Kidney glomerular epithelial cell (primary cell): Measurements from ENCODE around the gene CDH15.

Source experiments
- DNase-seq: peaks from one replicate; lab custom pipeline; 2025; lab: John Stamatoyannopoulos, UW

The CDH15 gene, protein sequence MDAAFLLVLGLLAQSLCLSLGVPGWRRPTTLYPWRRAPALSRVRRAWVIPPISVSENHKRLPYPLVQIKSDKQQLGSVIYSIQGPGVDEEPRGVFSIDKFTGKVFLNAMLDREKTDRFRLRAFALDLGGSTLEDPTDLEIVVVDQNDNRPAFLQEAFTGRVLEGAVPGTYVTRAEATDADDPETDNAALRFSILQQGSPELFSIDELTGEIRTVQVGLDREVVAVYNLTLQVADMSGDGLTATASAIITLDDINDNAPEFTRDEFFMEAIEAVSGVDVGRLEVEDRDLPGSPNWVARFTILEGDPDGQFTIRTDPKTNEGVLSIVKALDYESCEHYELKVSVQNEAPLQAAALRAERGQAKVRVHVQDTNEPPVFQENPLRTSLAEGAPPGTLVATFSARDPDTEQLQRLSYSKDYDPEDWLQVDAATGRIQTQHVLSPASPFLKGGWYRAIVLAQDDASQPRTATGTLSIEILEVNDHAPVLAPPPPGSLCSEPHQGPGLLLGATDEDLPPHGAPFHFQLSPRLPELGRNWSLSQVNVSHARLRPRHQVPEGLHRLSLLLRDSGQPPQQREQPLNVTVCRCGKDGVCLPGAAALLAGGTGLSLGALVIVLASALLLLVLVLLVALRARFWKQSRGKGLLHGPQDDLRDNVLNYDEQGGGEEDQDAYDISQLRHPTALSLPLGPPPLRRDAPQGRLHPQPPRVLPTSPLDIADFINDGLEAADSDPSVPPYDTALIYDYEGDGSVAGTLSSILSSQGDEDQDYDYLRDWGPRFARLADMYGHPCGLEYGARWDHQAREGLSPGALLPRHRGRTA

DNA sequence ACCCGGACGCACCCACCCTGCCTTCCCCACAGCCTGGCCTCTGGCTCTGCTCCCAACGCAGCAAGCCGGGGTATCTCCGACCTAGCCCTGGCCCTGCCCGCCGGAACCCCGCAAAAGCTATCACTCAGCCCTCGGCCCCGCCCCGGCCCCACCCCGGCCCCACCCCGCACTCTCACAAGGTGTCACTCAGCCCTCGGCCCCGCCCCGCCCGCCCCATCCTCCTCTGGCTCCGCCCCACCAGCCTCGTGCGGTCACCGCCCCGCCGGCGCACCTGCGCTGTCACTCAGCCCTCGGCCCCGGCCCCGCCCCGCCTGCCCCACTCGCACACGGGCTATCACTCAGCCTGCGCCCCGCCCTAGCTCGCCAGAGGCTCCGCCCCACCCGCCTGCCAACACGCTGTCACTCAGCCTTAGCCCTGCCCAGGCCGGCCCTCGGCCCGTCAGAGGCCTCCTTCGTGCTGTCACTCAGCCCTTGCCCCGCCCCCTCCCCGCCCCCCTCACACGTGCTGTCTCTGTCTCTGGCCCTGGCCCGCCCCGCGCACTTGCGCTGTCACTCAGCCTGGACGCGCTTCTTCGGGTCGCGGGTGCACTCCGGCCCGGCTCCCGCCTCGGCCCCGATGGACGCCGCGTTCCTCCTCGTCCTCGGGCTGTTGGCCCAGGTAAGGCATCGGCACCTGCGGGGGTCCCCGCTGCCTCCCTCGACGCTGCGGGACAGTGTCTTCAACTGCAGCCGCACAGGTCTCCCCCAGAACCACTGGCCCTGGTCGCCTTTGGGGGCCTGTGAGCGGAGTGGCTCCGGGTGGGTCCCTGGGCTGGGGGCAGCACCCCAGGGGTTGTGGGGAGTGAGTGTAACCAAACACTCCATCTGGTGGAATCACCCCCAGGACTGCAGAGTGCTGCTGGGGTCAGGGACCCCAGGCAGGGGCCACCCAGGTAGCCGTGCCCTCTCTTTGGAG is at the start of gene CDH15:
Gene CDH15 (plus strand): TSS at position 533 of the 955 bp plus-strand sequence. CDS start 84 bp downstream, at position 617.
- DNase-seq = peak; percentile 68

DNA sequence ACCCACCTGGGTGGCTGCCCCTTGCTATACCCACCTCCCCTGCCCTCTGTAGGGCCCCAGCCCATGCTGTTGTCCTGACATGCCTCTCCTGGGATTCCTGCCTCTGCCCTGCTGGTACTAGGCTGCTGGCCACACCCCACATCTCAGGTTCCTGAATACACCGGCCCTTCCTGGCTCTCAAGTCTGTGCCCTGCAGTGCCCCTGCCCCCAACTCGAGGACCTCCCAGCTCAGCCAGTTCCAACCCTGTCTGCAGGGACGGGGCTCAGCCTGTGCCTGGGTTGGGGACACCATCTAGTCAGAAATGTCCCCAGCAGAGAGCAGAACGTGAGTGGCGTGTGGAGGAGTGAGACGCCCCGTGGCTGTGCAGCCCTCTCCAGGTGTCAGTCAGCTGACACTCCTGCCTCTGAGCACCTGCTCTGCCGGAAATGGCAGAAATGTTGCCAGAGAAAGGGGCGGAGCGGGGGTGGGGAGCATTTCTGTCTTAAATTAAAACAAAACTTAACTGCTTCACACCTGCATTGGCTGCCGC is 49.2 kb upstream of the CDH15 start:
- DNase-seq = no peak

DNA sequence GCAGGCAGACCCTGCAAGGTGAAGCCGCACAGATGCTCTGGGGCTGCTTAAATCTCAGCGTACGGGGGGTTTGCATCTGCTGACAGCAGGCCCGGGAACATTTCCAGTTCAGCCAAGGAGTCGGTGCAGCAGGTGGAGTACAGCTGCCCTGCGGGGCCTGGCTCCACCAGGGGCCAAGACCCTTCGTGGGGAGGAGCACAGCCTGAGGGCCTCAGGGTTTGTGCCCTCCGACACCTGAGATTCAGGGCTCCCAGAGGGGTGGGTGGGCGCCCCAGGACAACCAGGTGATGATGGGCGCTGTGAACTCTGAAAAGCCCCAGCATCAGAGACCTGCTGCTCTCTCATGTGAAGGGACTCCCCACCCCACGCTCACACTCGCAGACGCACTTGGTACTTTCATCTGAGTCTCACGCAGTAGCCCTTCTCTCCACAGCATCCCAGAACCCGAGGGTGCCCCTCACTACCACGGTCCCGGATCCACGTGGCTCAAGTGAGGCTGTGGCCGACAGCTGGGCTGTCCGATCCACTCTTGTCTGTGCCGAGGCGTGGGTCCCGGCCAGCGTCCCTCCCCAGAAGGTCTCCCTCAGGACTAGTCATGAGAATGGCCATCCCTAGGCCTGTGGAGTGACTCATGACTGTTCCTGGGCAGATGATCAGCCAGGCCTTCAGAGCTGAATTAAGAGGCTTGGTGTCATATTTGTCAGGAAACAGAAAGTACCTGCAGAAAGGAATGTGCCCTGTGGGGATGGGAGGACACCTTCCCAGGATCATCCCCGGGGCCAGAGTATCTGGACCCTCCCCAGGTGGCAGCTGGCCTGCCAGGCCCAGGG is 48.3 kb upstream of the CDH15 start:
- no peak for DNase-seq

DNA sequence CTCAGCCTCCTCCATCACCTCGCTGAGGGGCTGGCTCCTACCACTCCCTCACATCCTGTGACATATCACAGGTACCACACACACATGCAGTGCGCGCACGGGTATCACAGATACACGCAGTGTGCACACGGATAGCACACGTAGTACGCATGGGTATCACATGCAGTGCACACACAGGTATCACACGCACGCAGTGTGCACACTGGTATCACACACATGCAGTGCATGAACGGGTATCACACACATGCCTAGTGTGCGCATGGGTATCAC is 47.8 kb upstream of the CDH15 start:
- DNase-seq = no peak

DNA sequence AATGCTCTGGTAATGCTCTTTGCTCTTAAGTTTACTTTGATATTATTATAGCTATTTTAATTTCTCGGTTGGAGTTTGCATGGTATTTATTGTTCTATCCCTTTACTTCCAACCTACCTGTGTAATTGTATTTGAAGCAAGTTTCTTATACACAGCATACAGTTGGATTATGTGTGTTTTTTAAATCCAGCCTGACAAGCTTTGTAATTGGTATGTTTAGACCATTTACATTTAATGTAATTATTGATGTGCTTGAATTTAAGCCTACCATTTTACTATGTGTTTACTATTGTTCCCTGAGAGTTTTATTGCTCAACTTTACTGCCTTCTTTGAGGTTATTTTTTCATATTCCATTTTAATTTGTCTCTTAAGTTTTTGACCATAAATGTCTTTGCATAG is 42.2 kb upstream of the CDH15 start:
- DNase-seq = no peak

DNA sequence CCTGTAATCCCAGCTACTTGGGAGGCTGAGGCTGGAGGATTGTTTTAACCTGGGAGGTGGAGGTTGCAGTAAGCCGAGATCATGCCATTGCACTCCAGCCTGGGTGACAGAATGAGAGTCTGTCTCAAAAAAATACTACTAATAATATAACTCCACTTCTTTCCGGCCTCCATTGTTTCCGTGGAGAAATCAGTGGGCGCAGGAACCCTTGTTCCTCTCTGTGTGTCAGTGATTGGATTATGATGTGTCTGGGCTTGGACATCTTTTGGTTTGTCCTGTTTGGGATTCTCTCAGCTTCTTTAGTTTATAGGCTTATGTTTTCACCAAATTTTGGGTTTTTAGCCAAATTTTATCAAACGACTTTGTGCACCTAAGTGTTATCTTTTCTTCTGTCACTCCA is 41.1 kb upstream of the CDH15 start:
- DNase-seq = no peak

DNA sequence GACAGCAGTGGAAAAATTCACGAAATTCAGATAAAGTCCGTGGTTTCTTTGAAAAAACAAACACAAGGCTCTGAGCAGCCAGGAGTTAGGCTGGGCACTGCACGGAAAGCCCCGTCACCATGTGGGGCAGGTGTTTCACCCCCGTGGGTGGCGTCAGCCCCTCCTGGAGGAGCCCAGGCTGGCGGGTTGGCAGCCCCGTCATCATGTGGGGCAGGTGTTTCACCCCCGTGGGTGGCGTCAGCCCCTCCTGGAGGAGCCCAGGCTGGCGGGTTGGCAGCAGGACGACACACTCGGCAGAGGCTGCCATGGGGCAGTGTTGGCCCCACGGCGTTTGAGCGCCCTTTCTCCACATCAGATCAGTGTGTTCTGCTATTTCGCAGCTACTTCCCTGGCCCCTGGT is 39.8 kb upstream of the CDH15 start:
- no peak for DNase-seq

DNA sequence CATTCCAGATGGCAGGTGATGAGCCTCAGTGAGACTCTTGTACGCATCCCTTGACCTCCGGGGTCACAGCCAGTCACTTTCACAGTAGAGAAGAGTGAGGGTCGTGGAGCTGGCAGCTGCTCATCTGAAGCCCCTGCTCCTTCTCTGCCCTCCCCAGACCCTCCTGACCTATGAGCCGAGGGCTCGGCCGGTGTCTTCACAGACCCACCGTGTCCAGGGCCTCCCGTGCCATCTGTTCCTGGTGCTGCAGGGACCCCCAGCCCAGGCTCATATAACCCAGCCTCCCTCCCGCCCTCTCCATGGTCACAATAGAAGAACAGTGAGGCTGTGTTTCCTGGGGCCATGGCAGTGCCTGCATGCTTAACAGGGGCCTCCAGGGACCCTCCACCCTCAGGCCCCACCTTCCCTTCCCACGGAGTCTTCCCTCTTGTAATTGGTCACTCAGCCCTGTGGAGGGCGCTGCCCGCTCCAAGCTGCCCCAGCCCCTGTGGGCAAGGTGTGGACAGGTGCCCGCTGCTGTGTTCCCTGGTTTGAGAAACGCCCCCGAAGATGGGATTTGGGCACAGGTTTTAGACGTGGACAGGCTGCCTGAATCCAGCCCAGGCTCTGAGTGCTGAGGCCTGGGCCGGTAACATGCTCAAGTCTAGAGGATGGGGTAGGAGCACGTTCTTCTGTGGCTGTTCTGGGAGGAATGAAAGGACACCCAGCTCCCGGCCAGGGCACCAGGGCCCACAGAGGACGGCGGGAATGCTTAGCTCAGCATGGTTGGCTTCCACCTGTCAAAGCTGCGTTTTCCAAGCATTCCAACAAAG is 39.1 kb upstream of the CDH15 start:
- DNase-seq = no peak

DNA sequence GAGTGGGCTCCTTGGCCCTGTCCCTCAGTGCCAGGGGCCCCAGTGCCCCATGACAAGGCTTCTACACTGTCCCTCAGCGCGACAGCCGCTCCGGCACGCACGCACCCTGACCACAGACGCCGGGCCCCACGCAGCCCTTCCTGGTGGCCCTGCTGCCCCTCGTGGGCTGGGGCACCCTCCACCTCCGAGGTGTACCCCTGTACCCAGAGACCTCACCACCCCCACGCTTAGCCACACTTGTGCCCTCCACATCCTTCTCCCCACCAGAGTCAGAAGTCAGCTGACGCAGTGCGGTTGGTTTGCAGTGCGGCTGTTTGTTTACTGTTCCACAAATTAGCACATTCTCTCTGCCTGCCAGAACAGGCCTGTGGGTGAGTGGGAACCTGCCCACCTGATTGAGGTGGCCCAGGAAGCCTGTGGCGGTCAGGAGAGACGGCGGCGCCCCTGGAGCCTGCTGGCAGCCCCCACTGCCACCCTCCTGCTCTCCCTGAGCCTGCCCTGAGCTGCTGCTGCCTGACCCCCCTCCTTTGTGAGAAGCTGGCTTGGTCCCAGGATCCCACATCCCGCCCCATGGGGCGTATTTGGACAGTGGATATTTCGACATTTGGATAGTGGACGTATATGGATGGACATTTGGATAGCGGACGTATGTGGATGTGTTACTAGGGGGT is 38.0 kb upstream of the CDH15 start:
- DNase-seq = no peak

DNA sequence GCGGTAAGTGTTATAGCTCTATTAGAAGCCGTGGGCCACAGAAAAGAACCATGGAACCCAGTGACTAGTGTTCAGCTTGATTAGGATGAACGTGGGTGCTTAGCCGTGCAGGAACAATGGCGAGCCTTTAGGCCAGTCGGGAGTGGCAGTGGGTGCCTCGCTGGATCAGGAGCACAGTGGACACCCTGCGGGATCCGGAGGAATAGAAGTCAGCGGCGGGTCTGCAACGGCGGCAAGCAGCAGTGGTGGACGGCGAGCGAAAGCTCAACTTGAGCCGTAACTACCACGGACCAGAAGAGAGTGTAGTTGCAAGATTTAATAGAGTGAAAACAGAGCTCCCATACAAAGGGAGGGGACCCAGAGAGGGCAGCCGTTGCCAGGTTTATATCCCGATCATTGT is 37.3 kb upstream of the CDH15 start:
- DNase-seq = no peak

DNA sequence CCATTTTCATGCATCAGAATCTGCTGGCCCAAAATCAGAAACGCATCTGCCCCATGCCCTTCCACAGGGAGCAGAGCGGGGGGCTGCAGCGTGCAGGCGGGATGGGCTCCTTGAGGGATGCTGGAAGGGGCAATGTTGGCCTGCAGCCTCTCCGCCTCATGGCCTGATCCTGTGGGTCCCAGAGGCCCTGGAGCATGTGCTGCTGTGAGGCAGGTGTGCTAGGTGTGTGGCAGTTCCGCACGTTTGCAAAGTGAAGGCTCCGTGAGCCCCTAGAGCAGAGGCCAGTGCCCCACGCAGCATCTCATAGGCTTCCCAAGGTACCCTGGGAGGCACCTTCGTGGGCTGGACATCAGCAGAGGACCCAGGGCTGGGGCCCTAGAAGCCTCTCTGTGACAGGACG is 36.4 kb upstream of the CDH15 start:
- no peak for DNase-seq

DNA sequence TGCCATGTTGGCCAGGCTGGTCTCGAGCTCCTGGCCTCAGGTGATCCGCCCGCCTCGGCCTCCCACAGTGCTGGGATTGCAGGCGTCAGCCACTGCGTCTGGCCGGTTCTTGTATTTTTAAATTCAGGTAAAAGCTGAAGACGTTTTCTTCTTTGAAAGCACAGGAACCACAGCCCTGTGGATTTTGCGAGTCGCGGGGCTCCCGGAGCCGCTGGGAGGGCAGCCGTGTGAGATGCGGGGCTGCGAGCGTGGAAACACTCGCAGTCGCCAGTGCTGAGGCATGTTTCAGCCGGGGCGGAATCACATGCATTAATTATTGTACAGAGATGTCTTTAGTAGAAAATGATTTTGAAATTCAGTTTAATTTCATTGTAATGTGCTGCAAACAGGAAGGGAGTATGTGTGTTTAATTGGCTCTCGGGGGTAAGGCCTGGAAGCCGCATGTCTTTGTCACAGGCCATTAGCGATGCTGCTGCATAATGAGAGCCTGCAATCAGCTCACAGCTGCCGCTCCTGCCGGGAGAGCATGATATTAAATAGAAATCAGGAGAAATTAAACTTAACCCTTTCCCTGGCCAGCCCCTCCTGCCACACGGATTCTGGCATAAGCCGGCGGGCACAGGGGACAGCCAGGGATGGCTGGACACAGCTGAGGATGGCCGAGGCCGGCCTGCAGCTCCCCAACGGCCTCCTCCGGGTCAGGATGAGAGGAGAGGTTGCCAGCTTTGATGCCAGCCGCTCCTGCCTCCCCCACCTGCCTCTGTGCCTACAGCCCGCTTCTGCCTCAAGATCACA is 35.4 kb upstream of the CDH15 start:
- no peak for DNase-seq

DNA sequence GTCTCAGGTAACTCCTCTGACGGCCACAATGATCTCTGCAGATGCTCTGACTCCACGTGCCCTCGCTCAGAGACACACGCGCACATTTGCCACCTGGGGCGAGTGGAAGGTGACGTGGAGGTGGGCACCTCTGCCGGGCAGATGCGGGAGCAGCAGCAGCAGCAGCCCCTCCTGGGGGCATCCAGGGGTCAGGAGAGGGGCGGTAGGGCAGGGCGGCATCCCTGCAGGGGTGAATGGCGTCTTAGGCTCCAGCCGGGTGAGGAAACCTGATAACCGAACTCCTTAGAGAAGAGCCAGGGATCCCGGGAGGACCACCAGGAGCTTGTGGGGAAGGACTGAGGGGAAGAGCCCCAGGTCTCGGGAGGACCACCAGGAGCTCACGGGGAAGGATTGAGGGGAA is 34.6 kb upstream of the CDH15 start:
- DNase-seq = no peak

DNA sequence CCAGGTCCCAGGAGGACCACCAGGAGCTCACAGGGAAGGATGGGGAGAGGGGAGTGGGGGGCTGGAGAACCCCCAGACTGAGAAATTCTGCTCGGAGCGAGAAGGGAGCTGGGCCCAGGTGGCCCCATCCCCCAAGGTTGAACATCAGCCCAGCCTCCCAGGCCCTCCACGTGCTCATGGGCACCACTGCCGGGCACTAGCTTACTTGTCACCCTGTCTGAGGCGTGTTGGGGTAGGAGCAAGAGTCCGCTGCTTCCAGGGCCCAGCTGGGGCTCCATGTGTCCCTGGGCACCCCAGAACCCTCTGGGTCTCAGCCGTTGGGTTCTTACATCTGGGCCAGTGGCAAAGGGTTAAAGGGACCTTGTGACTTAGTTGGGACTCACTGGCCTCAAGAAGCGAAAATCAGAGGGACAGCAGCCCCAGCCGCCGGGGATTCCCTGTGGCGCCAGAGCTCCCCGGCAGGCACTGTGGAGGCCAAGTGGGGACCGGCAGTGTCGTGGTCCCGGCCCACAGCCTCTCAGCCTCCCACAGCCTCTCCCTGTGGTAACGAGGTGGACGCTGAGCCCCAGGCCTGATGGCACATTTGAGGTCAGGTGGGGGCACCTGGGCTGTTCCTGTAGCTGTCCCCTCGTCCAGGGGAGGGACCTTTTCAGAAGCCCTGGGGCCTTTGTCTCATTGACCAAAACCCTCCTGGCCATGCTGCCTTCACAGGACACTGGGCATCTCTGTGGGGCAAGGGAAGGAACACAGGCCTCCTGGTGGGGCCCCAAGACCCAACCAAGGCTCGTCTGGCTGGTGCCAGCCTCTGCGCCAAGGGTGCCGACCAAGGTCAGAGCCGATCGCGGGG is 33.7 kb upstream of the CDH15 start:
- DNase-seq = no peak

DNA sequence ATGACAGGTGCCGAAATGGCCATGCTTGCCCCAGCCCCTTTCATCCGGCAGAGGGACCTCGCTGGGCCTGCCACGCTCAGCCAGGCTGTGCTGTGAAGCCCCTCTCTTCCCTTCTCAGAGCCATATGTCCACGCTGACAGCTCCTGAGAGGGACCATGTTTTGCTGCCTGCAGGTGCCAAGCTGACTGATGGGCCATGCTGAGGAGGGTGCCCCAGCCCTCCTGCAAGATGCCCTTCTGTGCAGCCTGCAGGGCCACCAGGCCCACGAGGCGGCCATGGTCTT is 33.1 kb upstream of the CDH15 start:
- no peak for DNase-seq

DNA sequence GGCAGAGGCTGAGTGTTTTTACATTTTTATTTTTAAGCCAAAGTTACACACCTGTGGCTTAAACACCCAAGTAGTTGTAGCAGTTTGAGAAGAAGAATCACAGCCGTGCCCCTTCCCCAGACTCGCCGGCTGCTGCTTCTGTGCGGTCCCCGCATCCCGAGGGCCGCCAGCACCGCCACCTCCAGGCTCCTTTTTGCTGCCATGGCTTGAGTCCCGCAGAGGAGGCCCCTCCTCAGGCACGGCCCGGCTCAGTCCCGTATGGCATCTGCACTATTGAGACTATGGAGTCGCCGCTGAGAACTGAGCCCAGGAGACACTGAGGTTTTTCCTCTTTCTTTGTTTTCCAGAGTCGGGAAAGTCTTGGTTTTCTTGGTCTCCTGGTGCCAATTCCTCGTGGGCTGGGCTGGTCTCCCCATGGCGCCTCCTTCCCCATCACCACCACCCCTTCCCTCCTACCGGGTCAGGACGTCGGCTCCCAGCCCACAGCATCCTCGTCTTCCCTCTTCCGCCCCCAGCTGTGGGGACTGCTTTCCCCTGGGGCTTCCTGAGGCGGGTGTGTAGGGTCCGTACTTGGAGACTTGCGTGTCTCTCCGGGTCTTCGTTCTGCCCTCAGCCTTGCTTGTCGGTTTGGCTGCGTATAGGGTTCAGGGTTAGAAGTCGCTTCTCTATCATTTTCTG is 32.6 kb upstream of the CDH15 start:
- DNase-seq = no peak

DNA sequence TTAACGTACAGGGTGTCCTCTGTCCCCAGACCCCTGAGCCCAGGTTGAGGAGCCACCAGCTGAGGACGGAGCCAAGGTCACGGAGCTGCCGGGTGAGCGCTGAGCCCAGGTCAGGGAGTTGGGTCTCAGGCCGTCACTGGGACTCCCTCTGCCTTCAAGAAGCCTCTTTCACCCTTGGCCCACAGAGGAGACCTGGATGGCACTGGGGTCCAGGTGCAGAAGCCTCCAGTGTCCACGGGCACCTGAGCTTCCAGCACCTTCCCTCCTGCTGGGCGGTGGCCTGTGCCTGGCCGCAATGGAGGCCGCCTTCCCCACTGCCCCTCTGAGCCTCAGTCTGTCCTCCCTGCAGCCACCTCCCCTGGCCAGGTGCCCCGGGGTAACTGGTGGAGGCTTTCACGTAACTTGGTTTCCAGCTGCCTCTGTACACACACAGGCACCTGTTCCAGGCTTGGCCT is 31.6 kb upstream of the CDH15 start:
- no peak for DNase-seq

DNA sequence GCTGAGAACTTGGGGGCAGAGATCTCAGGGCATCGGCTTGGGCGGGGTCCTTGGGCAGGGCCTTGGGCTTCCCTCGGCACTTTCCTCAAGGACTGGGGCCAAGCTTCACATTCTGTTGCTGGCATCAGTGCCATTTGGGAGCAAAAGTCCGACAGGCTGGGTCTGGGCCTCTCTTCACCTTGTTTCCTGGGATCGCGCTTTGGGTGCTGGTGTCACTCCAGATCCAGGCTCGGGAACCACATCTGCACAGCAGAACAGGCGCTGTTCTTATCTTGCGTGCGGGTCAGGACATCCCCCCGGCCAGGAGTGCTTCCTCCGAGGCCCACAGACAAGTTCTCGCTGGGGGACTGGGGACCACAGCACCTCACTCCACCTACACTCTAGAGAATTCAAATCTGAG is 31.1 kb upstream of the CDH15 start:
- DNase-seq = no peak
